RWPE1 (cell line): Measurements from ENCODE around the gene LRRC49.

Experiments used
- CTCF ChIA-PET: fragments of 350-600 bp; sonication (Branson Sonifier 250); formaldehyde crosslinking; extraction: SDS; loops from one replicate; lab custom pipeline; 2021; lab: Yijun Ruan, JAX
- POLR2A ChIA-PET: fragments of 400-600 bp; formaldehyde crosslinking; extraction: SDS; loops from one replicate; lab custom pipeline; 2020; ENCODE audit warnings: antibody characterized with exemption; ENCODE audit not compliant: low non-redundant PET; lab: Yijun Ruan, JAX
- DNase-seq: peaks from one replicate; pipeline ENCODE4 v3.0.0; 2012; ENCODE audit warnings: low spot score
- H3K27ac ChIP-seq: fragments of 450-650 bp; 2 replicates; pipeline ENCODE4 v1.5.1; 2017
- TF ChIP-seq, protein P1 (sequence below): fragments of 450-650 bp; conservative IDR thresholded peaks from 2 replicates; pipeline ENCODE4 v1.5.1; 2017; ENCODE audit warnings: low read depth, mild to moderate bottlenecking

Gene LRRC49

DNA sequence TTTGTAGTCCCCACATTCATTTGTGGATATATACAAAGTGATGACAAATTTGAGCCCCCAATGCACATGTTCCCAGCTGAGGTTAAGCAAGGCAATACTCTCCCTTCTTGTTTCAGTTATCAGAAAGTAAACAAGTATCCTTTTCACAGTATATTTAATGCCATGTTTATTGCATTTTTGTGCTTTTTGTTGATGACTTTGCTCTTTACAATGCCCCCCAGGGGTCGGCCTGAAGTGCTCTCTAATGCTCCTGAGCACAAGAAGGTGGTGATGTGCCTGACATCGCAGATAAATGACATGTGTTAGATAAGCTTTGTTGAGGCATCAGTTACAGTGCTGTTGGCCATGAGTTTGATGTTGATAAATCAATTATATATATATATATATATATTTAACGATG, 165.0 kb downstream of the LRRC49 start:
- POLR2A ChIA-PET = no interaction called here
- no peak overlapping the region for H3K27ac ChIP-seq
- CTCF ChIA-PET = no interaction called here
- TF ChIP-seq, protein P1, sequence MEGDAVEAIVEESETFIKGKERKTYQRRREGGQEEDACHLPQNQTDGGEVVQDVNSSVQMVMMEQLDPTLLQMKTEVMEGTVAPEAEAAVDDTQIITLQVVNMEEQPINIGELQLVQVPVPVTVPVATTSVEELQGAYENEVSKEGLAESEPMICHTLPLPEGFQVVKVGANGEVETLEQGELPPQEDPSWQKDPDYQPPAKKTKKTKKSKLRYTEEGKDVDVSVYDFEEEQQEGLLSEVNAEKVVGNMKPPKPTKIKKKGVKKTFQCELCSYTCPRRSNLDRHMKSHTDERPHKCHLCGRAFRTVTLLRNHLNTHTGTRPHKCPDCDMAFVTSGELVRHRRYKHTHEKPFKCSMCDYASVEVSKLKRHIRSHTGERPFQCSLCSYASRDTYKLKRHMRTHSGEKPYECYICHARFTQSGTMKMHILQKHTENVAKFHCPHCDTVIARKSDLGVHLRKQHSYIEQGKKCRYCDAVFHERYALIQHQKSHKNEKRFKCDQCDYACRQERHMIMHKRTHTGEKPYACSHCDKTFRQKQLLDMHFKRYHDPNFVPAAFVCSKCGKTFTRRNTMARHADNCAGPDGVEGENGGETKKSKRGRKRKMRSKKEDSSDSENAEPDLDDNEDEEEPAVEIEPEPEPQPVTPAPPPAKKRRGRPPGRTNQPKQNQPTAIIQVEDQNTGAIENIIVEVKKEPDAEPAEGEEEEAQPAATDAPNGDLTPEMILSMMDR = no peak
- DNase-seq = no peak

DNA sequence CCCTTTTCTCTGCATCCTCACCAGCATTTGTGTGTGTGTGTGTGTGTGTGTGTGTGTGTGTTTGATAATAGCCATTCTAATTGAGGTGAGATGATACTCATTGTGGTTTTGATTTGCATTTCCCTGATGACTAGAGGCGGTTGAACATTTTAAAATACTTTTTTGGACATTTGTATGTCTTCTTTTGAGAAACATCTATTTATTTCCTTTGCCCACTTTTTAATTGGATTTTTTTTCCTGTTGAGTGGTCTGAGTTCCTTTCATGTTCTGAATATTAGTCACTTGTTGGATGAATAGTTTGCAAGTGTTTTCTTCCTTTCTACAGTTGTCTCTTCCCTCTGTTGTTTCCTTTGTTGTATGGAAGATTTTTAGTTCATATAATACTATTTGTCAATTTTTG, 168.4 kb downstream of the LRRC49 start:
- TF ChIP-seq, protein P1 = no peak
- POLR2A ChIA-PET = no interaction called here
- H3K27ac ChIP-seq = no peak overlapping the region
- CTCF ChIA-PET = no interaction called here
- DNase-seq = no peak

DNA sequence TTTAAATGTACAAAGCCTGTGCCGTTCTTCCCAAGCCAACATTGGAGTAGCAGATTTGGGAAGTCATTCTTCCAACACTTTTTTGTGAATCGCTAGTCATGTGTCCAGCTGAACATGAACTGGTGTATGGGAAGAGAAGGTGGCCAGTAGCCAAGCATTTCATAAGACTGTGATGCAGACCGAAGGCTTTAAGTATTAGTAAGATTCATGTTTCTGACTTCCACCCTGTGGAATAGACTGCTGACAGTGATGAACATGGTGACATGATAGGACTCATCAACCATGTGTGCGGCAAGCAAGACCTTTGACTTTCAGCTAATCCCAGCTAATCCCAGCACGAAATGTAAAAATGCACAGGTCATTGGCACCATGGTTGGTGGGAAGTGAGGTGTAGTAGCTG, 174.4 kb downstream of the LRRC49 start:
- POLR2A ChIA-PET = no interaction called here
- no peak for DNase-seq
- no peak overlapping the region for H3K27ac ChIP-seq
- TF ChIP-seq, protein P1 = no peak
- CTCF ChIA-PET = interaction anchor here (0.5 to 0.9 kb wide), 2 partner anchors 11 to 1093 kb away, joined by 3 to 6 read pairs; no protein-coding TSS in a partner anchor

DNA sequence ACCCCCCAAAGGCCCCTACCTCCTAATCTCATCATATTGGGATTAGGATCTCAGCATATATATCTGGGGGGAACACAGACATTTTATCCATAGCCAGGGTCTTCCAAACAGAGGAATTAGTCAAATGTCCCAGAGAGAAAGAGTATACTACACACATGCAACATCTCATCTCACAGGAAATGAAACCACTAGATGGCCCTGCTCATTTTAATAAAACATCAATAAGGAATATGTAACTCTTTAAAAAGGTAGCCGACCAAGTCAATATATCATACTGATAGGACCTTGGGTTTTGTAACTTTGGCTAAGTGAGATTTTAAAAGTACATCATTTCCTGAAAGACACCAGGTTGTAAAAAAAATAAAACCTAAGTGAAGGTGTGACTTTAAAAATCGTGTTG, 177.1 kb downstream of the LRRC49 start:
- CTCF ChIA-PET = no interaction called here
- TF ChIP-seq, protein P1 = no peak
- POLR2A ChIA-PET = no interaction called here
- no peak for DNase-seq
- H3K27ac ChIP-seq = no peak overlapping the region

DNA sequence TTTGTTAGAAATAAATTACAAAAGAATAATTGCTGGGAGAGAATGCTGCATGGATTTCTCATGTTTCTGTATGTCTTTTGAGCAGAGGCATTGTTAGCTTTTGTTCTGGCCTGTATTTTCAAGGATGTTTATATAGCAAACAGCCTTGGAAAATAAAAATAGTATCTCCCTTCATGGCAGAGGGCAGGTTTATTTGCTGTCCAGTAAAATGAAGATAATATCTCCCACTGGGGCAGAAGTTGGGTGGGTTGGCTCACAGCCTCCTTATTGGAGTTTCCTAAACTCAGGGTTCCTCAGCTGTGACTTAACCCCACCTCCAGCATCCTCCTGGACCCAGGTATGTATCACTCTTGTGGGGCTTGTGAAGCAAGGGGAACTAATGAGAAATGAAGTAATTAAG, 178.9 kb downstream of the LRRC49 start:
- no peak for DNase-seq
- H3K27ac ChIP-seq = no peak overlapping the region
- TF ChIP-seq, protein P1 = no peak
- ChIA-PET POLR2A (no interaction called here), CTCF (no interaction called here)

DNA sequence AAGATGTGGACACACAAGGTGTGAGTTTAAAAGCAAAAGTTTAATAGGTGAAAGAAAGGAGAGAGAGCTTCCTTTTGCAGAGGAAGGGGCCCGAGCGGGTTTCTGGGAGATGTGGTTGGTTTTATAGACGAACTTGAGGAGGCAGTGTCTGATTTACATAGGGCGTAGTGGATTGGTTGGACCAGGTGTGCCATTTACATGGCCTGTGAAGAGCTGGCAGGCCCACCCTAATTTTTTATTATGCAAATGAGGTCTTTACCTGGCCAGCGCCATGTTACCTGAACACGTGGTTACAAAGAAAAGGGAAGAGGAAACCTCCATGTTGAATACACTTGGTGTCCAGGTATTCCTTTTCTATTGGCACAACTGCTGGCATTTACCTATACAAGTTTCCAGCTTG, 179.8 kb downstream of the LRRC49 start:
- no peak overlapping the region for H3K27ac ChIP-seq
- no peak for DNase-seq
- CTCF ChIA-PET = no interaction called here
- TF ChIP-seq, protein P1 = no peak
- POLR2A ChIA-PET = no interaction called here
